ENCODE results near the gene MT3. TPM values are rescaled to one million over a fixed set of nuclear protein-coding genes. Genes with fewer than 3 reads are reported as not detected.

MT3 gene
- total and polyA plus RNA-seq, 2 of the 13 experiments (the other 11 are each of a cell fraction or from before 2014, with no cell fraction given) = not detected

DNA sequence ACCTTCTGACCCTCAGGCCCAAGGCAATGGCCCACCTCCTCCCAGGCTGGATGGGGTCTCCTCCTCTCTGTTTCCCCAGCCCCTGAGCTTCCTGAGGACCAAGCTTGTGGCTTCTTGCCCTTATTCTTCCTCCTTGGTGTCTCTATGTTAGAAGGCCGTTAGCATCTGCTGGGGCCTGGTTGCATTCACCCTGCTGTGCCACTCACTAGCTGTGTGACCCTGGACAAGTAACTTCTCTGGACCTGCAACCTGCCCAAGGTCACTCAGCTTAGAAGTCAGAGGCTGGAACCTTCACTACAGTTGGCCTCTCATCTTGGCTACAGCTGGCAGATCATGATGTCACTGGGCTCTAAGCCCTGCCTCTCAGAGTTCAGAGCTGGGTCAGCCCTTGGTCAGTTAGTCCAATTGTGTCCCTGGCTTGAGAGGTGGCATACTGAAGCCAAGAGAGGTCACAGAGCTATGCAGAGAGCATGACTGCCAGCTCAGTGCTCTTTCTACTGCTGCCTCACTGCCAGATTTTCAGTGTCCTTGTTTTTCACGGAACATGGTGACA lies 22.0 kb downstream of the MT3 start (continued):
- TF ChIP-seq, protein P1, sequence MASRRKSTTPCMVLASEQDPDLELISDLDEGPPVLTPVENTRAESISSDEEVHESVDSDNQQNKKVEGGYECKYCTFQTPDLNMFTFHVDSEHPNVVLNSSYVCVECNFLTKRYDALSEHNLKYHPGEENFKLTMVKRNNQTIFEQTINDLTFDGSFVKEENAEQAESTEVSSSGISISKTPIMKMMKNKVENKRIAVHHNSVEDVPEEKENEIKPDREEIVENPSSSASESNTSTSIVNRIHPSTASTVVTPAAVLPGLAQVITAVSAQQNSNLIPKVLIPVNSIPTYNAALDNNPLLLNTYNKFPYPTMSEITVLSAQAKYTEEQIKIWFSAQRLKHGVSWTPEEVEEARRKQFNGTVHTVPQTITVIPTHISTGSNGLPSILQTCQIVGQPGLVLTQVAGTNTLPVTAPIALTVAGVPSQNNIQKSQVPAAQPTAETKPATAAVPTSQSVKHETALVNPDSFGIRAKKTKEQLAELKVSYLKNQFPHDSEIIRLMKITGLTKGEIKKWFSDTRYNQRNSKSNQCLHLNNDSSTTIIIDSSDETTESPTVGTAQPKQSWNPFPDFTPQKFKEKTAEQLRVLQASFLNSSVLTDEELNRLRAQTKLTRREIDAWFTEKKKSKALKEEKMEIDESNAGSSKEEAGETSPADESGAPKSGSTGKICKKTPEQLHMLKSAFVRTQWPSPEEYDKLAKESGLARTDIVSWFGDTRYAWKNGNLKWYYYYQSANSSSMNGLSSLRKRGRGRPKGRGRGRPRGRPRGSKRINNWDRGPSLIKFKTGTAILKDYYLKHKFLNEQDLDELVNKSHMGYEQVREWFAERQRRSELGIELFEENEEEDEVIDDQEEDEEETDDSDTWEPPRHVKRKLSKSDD (CRISPR knock-in tag; IDR thresholded peaks at IDR 0.05; ENCODE audit: low read depth) = no peak
- TF ChIP-seq MTF2 (CRISPR knock-in tag; IDR thresholded peaks at IDR 0.05; ENCODE audit: borderline replicate concordance) = no peak
- TF ChIP-seq ZNF430 (CRISPR knock-in tag; IDR thresholded peaks at IDR 0.05) = no peak
- TF ChIP-seq GATA4 (IDR thresholded peaks at IDR 0.05; ENCODE audit: borderline replicate concordance, low read depth) = no peak
- TF ChIP-seq MTA1 (CRISPR knock-in tag; IDR thresholded peaks at IDR 0.05; ENCODE audit: borderline replicate concordance) = no peak
- TF ChIP-seq, protein P2, sequence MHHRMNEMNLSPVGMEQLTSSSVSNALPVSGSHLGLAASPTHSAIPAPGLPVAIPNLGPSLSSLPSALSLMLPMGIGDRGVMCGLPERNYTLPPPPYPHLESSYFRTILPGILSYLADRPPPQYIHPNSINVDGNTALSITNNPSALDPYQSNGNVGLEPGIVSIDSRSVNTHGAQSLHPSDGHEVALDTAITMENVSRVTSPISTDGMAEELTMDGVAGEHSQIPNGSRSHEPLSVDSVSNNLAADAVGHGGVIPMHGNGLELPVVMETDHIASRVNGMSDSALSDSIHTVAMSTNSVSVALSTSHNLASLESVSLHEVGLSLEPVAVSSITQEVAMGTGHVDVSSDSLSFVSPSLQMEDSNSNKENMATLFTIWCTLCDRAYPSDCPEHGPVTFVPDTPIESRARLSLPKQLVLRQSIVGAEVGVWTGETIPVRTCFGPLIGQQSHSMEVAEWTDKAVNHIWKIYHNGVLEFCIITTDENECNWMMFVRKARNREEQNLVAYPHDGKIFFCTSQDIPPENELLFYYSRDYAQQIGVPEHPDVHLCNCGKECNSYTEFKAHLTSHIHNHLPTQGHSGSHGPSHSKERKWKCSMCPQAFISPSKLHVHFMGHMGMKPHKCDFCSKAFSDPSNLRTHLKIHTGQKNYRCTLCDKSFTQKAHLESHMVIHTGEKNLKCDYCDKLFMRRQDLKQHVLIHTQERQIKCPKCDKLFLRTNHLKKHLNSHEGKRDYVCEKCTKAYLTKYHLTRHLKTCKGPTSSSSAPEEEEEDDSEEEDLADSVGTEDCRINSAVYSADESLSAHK (CRISPR knock-in tag; IDR thresholded peaks at IDR 0.05; ENCODE audit: borderline replicate concordance) = no peak
- no peak for TF ChIP-seq TBX2 (CRISPR knock-in tag; IDR thresholded peaks at IDR 0.05; ENCODE audit: borderline replicate concordance)
- TF ChIP-seq, protein P3, sequence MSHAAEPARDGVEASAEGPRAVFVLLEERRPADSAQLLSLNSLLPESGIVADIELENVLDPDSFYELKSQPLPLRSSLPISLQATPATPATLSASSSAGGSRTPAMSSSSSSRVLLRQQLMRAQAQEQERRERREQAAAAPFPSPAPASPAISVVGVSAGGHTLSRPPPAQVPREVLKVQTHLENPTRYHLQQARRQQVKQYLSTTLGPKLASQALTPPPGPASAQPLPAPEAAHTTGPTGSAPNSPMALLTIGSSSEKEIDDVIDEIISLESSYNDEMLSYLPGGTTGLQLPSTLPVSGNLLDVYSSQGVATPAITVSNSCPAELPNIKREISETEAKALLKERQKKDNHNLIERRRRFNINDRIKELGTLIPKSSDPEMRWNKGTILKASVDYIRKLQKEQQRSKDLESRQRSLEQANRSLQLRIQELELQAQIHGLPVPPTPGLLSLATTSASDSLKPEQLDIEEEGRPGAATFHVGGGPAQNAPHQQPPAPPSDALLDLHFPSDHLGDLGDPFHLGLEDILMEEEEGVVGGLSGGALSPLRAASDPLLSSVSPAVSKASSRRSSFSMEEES (CRISPR knock-in tag; IDR thresholded peaks at IDR 0.05) = no peak
- TF ChIP-seq, protein P4, sequence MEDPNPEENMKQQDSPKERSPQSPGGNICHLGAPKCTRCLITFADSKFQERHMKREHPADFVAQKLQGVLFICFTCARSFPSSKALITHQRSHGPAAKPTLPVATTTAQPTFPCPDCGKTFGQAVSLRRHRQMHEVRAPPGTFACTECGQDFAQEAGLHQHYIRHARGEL (CRISPR knock-in tag; IDR thresholded peaks at IDR 0.05) = no peak
- no peak for TF ChIP-seq RARG (CRISPR knock-in tag; IDR thresholded peaks at IDR 0.05; ENCODE audit: low read depth)
- no peak for TF ChIP-seq U2AF1 (optimal IDR thresholded peaks at IDR 0.05; ENCODE audit: low read depth, low read length)
- TF ChIP-seq ZNF10 (CRISPR knock-in tag; IDR thresholded peaks at IDR 0.05; ENCODE audit: borderline replicate concordance, low read depth) = no peak
- no peak for TF ChIP-seq ZIK1 (CRISPR knock-in tag; IDR thresholded peaks at IDR 0.05; ENCODE audit: borderline replicate concordance, low read depth)
- no peak for TF ChIP-seq ZNF563 (CRISPR knock-in tag; IDR thresholded peaks at IDR 0.05)
- no peak for TF ChIP-seq ZNF3 (CRISPR knock-in tag; IDR thresholded peaks at IDR 0.05)
- no peak for TF ChIP-seq TP53 (CRISPR knock-in tag; conservative IDR thresholded peaks at IDR 0.05)
- TF ChIP-seq, protein P5, sequence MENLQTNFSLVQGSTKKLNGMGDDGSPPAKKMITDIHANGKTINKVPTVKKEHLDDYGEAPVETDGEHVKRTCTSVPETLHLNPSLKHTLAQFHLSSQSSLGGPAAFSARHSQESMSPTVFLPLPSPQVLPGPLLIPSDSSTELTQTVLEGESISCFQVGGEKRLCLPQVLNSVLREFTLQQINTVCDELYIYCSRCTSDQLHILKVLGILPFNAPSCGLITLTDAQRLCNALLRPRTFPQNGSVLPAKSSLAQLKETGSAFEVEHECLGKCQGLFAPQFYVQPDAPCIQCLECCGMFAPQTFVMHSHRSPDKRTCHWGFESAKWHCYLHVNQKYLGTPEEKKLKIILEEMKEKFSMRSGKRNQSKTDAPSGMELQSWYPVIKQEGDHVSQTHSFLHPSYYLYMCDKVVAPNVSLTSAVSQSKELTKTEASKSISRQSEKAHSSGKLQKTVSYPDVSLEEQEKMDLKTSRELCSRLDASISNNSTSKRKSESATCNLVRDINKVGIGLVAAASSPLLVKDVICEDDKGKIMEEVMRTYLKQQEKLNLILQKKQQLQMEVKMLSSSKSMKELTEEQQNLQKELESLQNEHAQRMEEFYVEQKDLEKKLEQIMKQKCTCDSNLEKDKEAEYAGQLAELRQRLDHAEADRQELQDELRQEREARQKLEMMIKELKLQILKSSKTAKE (CRISPR knock-in tag; IDR thresholded peaks at IDR 0.05; ENCODE audit: borderline replicate concordance) = no peak; the same call in 1 of the 2 replicates
- no peak for TF ChIP-seq KMT2A (CRISPR knock-in tag; IDR thresholded peaks at IDR 0.05)
- no peak for TF ChIP-seq BHLHE40 (IDR thresholded peaks at IDR 0.05; ENCODE audit: low read length)
- TF ChIP-seq IRX3 (CRISPR knock-in tag; IDR thresholded peaks at IDR 0.05; ENCODE audit: borderline replicate concordance, low read depth) = no peak
- 0 out of 2 replicates have a peak, but pooled peaks have one; percentile 10 for TF ChIP-seq HNF4A (CRISPR knock-in tag; IDR thresholded peaks at IDR 0.05)

Measured in HepG2 (cell line).